Islet of Langerhans (tissue), 1 donor: Measurements from ENCODE around the gene CXCL14.

Experiments
- FAIRE-seq: peaks from one replicate; lab custom pipeline; 2011; peaks lifted over from hg19 to GRCh38; lab: Jason Lieb, UNC

Gene CXCL14, protein sequence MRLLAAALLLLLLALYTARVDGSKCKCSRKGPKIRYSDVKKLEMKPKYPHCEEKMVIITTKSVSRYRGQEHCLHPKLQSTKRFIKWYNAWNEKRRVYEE

DNA sequence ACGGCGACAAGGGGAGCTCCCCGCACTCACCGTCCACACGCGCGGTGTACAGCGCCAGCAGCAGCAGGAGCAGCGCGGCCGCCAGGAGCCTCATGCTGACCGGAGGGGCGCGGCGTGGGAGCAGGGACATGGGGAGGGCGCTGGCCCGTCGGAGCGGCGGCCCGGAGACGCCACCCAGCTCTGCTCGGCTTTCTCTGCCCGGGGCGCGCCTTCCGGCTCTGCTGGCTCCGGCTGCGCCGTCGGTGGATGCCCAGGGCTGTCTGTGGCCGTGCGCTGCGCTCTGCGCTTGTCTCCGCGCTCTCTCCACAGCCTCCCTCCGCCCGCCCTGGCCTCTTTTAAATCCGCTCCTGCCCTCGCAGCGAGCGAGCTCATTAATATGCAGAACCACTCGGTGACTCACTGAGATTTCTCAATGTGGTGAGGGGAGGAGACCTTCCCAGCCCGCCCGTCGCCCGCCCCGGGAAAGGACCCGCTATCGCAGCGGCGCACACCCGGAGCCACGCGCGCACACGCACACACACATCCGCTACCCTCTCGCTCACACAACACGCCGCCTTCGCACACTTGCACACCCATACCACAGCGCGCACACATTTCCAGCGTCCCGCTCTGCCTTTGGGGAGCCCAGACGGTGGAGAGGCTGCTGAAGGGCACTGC lies at the start of gene CXCL14:
Gene CXCL14 (minus strand): TSS at position 307 of the 657 bp plus-strand sequence. CDS start 213 bp downstream, at position 94.
- no peak for FAIRE-seq

DNA sequence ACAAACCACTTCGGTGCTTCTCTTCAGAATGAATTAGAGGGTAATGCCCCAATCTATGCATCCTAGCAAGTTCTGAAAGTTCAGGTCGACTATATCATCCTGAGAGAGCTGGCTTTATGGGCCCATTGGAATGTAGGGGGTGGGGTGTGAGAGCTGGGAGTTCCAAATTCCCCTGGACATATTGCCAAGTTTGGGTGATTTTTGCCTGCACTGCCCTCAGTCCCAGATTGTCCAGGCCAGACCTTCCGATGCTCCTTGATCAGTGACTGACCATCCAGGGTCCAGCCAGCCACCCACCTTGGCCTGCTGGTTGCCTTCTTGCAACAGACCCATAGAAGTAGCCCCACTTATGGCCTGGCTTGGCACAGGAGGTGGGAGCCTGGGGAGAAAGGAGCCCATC lies 47.8 kb upstream of the CXCL14 start:
- FAIRE-seq, result no peak

DNA sequence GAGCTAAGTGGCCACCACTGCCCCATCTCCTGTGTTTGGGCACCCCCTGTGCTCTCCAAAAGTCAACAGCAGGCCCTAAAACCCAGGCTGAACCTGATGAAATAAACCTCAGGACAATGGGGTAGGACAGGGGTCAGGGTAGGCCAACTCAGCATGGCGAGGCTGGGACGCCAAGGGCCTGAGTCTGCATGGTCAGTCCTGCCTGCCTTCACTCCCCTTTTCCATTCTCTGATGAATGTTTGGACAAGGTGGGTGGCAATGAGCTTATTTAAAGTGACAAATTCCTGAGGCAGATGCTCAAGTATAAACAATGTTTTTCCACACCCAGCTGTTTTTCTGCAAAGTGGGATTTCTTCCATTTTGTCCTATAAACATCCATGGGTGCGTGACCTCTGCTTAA lies 47.2 kb upstream of the CXCL14 start:
- FAIRE-seq, result no peak

DNA sequence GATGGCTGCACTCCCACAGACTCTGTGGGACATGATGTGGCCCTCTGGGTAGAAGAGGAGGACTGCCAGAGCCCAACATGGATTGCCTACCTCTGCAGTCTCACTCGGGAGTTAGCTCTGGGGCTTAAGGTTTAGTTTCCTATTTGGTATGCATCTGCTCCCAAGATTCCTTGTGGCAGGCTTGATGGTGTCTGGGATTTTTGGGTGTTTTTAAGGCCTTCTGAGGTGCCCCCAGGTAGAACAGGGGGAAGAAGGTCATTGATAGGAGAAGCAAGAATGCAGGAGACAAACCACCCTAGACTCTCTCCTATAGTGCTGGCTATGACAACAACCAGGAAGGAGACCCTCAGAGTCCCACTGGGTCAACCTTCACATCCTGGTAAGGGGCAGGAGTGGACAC lies 46.7 kb upstream of the CXCL14 start:
- no peak for FAIRE-seq

DNA sequence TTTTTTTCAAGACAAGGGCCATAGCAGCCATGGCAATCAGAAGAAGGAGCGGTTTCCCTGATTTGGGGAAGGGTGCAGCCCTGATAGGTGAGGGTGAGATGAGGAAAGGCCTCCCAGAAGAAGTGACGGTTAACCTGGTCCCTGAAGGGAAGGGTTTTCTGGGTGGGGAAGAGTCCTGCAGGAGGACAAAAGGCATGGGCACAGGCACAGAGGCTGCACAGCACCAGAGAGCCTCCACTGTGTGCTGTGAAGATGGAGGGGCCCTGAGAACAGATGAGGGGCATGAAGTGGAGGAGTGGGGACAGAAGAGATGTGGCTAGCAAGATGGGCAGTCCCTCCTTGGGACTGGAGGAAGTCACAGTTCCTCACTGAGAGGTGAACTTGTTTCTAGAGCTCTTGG lies 46.3 kb upstream of the CXCL14 start:
- FAIRE-seq, result no peak

DNA sequence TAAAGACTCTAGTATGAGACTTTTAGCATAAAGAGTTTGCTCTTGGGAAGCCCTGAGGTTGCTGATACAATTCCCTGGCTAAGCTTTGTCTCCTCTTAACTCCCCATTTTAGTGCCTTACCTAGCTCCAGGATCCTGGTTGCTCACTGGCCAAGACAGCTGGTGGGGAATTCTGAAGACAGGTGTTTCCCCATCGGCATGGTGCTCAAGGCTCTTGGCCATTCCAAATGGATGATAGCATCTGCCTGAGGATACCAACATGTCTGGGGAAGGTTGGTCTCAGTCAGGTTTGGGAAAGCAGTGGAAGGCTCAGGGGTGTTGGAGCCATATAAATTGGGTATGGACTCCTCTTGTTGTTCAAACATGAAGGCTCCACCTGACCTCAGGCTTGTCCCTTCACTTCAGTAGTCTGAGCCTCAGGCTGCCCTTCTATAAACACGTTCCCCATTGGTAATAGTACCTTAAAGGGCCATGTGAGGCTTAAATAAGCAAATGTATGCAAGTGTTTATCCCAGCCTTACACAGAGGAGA lies 44.5 kb upstream of the CXCL14 start:
- FAIRE-seq, result no peak

DNA sequence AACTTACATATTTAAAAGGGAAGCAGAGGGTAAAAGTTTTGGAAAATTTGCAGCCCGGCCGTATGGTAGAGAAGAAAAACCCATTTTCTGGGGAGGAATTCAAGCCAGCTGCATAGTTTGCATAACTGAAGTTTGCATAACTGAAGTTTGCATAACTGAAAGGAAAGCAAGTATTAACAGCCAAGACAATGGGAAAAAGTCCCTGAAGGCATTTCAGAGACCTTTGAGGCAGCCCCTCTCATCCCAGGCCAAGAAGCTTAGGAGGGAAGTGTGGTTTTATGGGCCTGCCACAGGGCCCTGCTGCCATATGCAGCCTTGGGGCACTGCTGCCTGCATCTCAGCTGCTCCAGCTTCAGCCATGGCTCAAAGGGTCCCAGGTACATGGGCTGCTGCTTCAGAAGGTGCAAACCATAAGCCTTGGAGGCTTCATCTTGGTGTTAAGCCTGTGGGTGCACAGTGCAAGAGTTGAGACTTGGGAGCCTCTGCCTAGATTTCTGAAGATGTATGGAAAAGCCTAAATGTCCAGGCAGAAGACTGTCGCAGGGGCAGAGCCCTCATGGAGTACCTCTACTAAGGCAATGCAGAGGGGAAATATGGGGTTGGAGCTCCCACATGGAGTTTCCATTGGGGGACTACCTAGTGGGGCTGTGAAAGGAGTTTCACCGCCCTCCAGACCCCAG lies 36.9 kb upstream of the CXCL14 start:
- no peak for FAIRE-seq

DNA sequence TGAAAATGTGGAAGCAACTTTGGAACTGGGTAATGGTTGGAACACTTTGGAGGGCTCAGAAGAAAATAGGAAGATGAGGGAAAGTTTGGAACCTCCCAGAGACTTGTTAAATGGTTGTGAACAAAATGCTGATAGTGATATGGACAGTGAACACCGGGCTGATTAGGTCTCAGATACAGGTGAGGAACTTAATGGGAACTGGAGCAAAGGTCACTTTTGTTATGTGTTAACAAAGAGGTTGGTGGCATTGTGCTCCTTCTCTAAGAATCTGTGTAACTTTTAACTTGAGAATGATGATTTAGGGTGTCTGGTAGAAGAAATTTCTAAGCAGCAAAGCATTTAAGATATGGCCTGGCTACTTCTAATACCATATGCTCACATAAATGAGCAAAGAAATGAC lies 36.4 kb upstream of the CXCL14 start:
- FAIRE-seq, result no peak

DNA sequence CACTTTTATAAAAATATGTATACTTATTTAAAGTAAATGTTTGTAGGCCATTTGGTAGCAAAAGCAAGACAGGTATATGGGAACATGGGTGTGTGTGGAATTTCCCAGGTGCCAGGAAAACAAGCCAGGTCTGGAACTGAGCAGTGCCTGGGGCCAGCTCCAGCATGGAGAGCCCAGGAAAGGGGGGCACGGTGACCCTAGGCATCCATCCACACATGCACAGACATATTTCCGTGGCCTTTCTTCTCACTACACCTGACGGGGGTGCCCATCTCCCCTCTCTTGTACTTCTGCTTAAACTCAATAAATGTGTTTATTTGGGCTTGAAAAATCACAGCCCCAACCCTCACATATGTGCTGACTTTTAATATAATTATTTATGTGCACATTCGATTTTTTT lies 31.2 kb upstream of the CXCL14 start:
- no peak for FAIRE-seq

DNA sequence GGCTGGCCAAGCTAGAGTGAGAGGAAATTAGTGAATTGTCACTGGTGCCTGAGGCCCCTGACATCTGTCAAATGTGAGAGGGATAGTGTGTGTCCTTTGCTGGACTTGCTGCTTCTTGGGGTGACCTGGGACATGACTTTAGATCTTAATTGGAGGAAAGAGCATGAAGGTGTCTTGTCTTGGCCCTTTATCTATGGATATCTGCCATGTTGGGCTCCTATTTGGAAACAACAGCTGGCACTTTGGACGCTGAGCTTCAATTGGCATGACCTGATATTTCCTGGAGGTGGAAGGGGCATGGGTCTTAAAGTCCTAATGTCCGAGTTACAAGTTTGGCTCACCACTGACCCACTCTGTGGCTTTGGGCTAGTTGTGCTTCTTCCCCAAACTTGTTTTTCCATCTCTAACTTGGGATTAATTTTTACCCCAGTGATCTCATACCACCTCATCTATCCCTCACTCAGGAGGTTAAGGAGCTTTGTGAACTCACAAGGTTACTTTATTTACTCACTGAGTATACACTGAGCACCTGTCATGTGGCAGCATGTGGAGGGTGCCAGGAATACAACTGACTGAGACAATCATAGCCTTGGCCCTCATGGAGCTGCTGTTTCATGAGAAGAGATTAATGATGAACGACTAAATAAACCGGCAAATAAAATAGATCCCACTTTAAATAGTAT lies 30.1 kb upstream of the CXCL14 start:
- no peak for FAIRE-seq

DNA sequence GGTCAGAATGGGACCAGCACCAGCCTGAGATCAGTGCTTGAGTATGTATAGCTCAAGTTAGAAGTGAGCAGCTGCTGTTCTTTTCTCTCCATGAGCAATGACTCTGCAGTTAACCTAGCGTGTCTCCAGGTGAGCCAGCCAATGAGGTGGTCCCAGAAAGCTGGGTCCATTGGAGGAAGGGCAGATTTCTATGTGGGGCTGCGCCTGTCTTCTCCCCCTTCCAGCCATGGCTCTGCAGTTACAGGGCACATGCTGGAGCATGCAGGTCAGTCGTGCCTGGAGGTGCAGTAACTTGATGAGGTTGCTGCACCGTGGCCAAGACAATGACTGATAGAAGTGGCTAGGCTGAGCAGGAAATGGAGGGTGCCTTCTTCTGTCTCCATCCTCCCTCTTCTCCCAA lies 29.6 kb upstream of the CXCL14 start:
- FAIRE-seq, result no peak

DNA sequence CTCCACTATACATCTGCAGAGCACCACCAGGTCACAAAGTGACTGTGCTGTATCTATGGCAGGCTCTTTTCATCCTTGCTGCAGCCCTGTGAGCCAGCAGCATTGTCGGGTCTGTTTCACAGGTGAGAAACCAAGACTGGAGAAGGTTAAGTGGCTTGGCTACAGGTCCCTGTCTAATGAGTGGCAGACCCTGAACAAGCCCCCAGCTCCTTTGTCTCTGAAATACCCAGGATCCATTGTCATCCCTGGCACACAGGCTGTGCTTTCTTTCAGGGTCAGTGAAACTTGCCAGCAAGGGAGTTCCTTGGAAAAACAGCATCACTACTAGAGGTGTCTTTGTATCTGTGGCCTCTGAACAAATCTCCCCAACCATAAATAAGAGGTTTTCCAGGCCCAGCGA lies 27.6 kb upstream of the CXCL14 start:
- no peak for FAIRE-seq

DNA sequence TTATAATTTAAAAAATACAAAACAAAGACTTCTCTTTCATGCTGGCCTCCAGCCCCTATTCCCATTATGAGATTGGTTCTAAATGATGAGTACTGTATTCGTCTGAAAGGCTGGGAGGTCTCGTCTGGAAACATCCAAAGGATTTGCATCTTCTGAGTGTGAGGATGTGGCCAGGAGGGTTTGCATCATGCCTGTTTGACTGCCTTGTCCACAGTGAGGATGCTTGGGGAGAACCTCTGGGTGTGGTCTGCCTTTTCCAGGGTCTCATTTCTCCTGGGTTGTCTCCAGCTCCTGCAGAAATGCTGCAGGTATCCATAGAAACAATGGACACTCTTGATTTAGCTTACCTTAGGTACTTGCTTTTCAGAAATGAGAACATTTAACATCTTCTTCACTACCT lies 26.4 kb upstream of the CXCL14 start:
- no peak for FAIRE-seq

DNA sequence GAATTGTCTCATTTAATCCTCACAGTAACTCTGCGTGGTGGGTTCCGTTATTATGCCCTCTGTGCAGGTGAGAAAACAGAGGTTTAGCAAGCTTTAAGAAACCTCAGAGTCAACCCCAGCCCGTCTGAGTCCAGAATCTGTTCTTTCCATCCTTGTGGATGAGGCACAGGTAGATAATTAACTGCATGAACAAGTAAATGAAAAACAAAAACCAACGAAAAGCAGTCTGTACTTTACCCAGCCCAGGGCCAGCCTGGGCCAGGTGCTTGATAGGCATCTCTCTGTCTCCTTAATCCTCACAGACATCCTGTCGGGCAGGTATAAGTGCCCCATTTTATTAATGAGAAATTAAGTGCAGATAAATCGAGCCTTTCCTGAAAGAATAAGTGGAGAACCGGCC lies 25.3 kb upstream of the CXCL14 start:
- no peak for FAIRE-seq

DNA sequence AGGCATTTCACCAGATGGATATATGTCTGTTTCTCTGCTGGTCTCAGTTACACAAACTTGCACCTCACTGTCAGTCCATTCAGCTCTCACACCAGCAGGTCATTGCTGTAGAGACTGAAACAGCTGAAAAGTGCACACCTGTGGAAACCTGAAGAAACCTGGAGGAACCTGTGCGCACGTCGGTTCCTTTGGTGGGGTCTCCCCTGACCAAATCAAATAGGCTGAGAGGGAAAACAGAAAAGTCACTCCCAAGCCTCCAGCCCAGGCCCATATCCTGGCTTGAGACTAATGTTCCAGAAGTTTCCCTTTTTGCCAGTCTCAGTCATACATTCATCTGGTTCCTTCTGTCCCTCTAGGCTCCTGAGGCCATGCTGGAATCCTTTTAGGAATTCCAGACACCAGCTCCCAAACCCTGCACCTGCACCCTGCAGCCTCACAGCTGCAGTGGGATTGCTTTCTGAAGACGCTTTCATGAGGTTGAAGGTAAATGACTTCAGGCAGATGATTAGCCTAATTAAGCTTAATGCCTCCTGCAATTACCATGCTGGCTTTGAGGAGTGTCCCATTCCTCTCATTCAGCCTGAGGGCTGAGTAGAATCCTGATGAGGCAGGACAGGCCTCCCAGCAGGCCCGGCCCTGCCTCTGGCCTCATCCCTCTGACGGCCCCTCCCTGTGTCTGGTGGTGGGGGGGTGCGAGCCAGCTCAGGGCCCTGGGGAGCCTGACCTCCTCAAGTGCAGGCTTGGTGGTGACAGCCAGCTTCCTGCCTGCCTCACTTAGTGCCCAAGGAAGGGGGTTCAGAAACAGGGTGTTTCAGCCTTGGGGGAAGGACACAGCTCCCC lies 24.3 kb upstream of the CXCL14 start:
- FAIRE-seq, result no peak

DNA sequence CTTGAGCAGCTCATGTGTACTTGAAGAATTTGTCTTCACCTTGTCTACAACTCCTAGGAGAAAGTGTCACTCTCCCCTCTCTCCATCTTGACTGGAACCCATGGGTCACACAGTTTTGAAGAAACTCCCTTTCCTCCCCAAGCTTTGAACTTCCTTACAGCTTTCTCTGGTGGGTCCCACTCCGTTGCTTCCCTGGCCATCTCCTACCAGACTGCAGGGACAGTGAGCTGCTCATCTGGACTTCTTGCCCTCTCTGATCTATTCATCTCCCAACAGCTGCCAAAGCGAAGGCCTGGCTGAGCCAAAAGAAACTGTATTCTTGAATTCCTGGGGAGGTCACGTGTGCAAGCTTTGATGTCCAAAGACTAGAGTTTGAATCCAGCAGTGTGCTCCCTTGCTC lies 22.7 kb upstream of the CXCL14 start:
- no peak for FAIRE-seq

DNA sequence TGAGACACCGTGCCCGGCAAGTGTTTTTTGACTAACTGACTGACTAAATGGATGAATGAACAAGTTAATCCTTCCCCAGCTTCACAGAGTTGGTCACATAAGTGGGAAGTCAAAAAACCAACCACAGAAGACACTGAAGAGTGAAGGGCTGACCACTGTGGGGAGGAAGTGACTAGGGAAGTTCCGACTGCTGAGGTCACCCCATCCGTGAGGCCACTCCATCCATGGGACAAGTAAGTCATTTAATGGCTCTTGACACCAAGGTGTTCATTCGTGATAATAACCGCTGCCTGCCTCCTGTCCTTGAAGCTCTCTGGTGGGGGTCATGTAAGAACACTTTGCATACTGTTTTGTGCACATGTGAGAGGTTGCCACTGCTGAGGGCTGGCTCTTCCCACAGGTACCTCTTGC lies 22.2 kb upstream of the CXCL14 start:
- FAIRE-seq, result no peak

DNA sequence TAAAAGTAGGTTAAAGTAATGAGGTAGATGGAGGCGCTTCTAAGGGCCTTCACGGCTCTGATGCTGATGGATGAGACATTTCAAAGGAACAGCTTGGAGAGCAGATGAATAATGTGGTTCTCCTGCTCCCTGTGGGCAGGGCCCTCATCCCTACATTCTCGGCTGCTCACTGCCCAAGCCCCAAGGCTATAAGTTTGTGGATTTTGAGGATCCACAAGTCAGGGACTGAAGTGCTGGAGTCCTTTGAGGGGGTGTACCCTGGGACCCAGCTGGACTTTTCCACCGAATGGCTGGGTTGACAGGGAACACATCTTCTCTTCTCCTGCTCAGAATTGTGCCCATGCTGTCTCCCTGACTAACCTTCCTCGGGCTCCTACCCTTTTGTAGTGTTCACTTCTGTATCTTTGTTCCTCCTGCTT lies 21.4 kb upstream of the CXCL14 start:
- no peak for FAIRE-seq

DNA sequence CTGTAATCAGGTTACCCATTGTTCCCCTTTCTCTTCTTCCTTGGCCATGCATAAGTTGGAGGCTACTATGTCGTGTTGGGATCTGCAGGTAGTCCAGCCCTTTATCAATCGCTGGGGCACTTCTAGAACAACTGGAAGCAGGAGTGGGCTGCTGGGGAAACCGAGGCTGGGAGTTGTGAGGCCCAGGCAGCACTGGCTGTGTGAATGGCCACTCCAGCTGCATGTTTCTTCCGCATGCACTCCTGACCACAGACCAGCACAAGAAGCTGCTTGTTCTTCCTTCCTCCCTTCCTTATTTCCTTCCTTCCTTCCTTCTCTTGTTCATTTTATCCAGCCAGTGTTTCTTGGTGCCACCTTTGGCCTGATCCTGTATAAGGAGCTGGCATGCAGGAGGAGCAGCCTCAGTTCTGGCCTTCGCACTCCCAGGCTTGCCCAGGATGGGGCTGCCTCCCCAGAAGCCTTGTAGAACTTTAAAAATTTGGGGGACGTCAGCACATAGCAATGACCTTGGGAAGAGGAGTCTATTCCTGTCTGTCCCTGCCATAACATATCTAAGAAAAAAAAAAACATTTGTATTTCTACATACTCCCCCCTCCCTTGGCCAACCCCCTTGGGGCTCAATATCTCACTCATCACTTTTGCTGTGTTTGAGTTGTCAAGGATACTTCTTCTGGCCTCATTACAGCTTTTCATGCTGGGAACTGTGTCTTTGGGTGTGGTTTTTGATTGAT lies 20.8 kb upstream of the CXCL14 start:
- no peak for FAIRE-seq

DNA sequence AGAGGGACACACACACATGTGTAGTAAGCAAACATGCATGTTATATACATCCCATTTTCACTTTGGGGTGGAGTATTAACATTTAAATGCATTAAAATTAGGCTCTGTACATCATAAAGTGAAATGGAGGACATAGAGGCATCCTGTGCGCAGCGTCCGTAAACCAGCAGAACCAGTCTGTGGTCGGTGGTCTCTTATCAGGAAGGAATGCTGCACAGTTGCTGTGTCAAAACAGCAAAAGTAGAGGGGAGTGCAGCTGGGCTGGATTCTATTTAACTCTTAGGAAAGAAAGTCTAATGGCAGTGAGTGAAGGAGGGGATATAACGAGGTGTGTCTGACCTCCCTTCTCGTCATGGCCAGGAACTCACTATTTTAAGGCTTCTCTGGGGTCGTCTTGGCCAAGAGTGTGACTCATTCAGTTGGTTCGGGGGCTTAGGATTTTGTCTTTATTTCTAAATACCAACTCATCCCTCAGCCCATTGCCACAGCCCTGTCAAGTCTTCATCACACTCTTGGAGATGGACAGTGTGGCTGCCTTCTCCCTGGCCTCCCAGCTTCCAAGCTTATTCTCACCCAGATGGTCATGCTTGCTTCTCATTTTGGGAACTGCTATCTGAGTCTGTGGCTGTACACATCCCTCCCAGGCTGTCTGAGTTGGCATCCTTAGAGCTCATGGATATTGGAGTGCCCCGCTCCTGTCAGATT lies 20.1 kb upstream of the CXCL14 start:
- no peak for FAIRE-seq

DNA sequence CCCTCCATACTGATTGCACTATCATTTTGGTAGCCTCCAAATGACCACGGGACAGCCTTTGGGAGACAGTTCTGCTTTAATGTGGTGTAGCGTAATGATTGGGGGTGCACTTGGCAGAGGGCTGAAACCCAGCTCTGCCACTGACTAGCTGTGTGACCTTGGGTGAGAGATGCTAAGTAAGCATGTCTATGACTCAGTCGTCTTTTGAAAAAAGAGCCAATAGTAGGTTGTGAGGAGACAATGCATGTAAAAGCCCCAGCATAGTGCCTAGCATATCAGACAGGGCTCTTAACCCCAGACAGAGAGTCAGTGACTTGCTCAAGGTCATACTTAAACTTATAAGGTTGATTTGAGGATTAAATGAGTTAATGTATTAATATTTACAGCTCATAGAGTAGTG lies 18.0 kb upstream of the CXCL14 start:
- FAIRE-seq, result no peak
